ENCODE data around the gene EPGN.
A peak's percentile ranks its signal among the peaks of the same experiment; 100 is the strongest.

Gene EPGN

DNA sequence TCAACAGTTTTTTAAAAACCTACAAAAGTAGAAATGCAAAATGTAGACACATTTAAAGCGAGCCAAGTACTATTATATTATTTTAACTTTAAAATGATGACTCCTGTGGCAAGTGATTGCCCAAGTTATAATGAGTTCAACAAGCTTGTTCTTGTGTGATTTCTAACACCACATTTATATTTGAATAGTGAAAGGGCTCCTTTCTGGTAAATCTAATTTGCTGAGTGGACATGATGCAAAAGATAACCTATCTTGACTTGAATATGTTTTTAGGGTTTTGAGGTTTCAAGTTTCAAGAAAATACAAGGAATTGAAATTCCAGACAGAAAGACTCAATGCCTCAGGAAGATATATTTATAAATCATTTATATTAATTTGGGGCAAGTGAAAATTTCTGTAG is 1.1 kb upstream of the EPGN start:
- no peaks in the 10 kb centered on the region for H3K9me3 ChIP-seq (ENCODE audit: insufficient read depth, low read length)
- H3K4me2 ChIP-seq (ENCODE audit: low read depth, low read length, poor library complexity, severe bottlenecking): no peak overlapping the region
- no peaks in the 10 kb centered on the region for H3K36me3 ChIP-seq (ENCODE audit: low read length)
- H3K9ac ChIP-seq (ENCODE audit: low read length): no peak overlapping the region
- no peak overlapping the region for H3K27ac ChIP-seq (ENCODE audit: low read depth, low read length)
- no peak for TF ChIP-seq EZH2phosphoT487 (conservative IDR thresholded peaks at IDR 0.05; ENCODE audit: low read length)
- TF ChIP-seq, protein P1, sequence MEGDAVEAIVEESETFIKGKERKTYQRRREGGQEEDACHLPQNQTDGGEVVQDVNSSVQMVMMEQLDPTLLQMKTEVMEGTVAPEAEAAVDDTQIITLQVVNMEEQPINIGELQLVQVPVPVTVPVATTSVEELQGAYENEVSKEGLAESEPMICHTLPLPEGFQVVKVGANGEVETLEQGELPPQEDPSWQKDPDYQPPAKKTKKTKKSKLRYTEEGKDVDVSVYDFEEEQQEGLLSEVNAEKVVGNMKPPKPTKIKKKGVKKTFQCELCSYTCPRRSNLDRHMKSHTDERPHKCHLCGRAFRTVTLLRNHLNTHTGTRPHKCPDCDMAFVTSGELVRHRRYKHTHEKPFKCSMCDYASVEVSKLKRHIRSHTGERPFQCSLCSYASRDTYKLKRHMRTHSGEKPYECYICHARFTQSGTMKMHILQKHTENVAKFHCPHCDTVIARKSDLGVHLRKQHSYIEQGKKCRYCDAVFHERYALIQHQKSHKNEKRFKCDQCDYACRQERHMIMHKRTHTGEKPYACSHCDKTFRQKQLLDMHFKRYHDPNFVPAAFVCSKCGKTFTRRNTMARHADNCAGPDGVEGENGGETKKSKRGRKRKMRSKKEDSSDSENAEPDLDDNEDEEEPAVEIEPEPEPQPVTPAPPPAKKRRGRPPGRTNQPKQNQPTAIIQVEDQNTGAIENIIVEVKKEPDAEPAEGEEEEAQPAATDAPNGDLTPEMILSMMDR (IDR thresholded peaks at IDR 0.05; ENCODE audit: insufficient read depth, low read length, poor library complexity, severe bottlenecking): no peak
- no peak overlapping the region for H3K4me3 ChIP-seq (ENCODE audit: insufficient read depth, low read length, poor library complexity, severe bottlenecking)
- H2AFZ ChIP-seq (ENCODE audit: low read depth, low read length, severe bottlenecking): no peak overlapping the region
- no peaks in the 10 kb centered on the region for H3F3A ChIP-seq (ENCODE audit: insufficient read depth)
- no peaks in the 10 kb centered on the region for H4K20me1 ChIP-seq (ENCODE audit: low read depth, low read length)
- no peaks in the 10 kb centered on the region for H3K27me3 ChIP-seq (ENCODE audit: low read length)
- H3K9me2 ChIP-seq (replicated peaks; ENCODE audit: insufficient read depth, low read length): no peaks in the 10 kb centered on the region
- H3K79me2 ChIP-seq (ENCODE audit: insufficient read depth, low read length): no peaks in the 10 kb centered on the region

DNA sequence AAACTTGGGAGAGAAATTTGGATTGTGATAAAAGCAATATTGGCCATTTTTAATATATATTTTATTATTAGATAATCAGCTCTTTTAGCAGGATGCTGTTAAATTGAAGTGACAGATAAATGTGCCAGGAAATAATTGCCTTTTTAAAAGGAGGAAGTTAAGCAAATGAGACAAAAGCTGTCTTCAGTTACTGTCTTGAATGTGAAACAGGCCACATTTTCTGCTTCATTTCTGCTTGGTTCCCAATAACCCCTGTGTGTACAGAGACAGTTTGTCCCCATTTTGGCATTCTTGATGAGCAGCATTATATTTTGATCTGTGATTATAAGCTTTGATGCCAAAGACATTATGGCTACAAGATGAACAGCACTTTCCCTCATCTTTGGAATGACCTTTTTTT is 953 bp downstream of the EPGN start:
- H3K36me3 ChIP-seq (ENCODE audit: low read length): no peaks in the 10 kb centered on the region
- H2AFZ ChIP-seq (ENCODE audit: low read depth, low read length, severe bottlenecking): no peak overlapping the region
- no peaks in the 10 kb centered on the region for H3K27me3 ChIP-seq (ENCODE audit: low read length)
- H3K9ac ChIP-seq (ENCODE audit: low read length): no peak overlapping the region
- H3K4me3 ChIP-seq (ENCODE audit: insufficient read depth, low read length, poor library complexity, severe bottlenecking): no peak overlapping the region
- H3F3A ChIP-seq (ENCODE audit: insufficient read depth): no peaks in the 10 kb centered on the region
- no peaks in the 10 kb centered on the region for H3K79me2 ChIP-seq (ENCODE audit: insufficient read depth, low read length)
- no peaks in the 10 kb centered on the region for H3K9me2 ChIP-seq (replicated peaks; ENCODE audit: insufficient read depth, low read length)
- no peaks in the 10 kb centered on the region for H4K20me1 ChIP-seq (ENCODE audit: low read depth, low read length)
- no peaks in the 10 kb centered on the region for H3K9me3 ChIP-seq (ENCODE audit: insufficient read depth, low read length)
- no peak overlapping the region for H3K4me2 ChIP-seq (ENCODE audit: low read depth, low read length, poor library complexity, severe bottlenecking)
- TF ChIP-seq, protein P1 (IDR thresholded peaks at IDR 0.05; ENCODE audit: insufficient read depth, low read length, poor library complexity, severe bottlenecking): no peak
- TF ChIP-seq EZH2phosphoT487 (conservative IDR thresholded peaks at IDR 0.05; ENCODE audit: low read length): no peak
- H3K27ac ChIP-seq (ENCODE audit: low read depth, low read length): no peak overlapping the region

DNA sequence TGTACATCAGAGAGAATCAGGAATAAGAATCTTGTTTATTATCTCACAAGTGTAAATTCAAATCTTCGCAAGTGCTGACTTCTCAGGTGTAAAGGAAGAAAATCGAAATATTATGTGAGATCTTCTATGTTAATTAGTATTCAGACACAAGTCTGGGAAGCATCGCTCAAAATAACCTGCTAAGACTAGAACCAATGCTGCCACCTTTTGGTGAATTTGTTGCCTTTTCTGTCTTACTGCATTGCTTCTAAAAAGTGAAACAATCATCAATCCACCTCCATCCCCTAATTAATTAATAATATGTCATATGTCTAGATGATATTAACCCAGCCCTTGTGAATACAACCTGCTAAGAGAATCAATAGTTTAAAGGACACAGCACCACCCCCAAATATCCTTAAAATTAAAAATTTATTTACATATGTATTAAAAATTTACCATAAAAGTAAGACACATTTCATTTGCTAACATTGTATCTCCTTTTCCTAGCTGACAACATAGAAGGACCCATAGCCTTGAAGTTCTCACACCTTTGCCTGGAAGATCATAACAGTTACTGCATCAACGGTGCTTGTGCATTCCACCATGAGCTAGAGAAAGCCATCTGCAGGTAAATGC is 3.5 kb downstream of the EPGN start:
- no peaks in the 10 kb centered on the region for H3K9me3 ChIP-seq (ENCODE audit: insufficient read depth, low read length)
- H3K9ac ChIP-seq (ENCODE audit: low read length): no peak overlapping the region
- H3K27me3 ChIP-seq (ENCODE audit: low read length): no peaks in the 10 kb centered on the region
- H3K4me3 ChIP-seq (ENCODE audit: insufficient read depth, low read length, poor library complexity, severe bottlenecking): no peak overlapping the region
- H3F3A ChIP-seq (ENCODE audit: insufficient read depth): no peaks in the 10 kb centered on the region
- no peaks in the 10 kb centered on the region for H3K9me2 ChIP-seq (replicated peaks; ENCODE audit: insufficient read depth, low read length)
- no peak overlapping the region for H3K27ac ChIP-seq (ENCODE audit: low read depth, low read length)
- H4K20me1 ChIP-seq (ENCODE audit: low read depth, low read length): no peaks in the 10 kb centered on the region
- TF ChIP-seq EZH2phosphoT487 (conservative IDR thresholded peaks at IDR 0.05; ENCODE audit: low read length): no peak
- TF ChIP-seq, protein P1 (IDR thresholded peaks at IDR 0.05; ENCODE audit: insufficient read depth, low read length, poor library complexity, severe bottlenecking): peak; percentile 26
- no peak overlapping the region for H2AFZ ChIP-seq (ENCODE audit: low read depth, low read length, severe bottlenecking)
- no peaks in the 10 kb centered on the region for H3K36me3 ChIP-seq (ENCODE audit: low read length)
- H3K4me2 ChIP-seq (ENCODE audit: low read depth, low read length, poor library complexity, severe bottlenecking): no peak overlapping the region
- H3K79me2 ChIP-seq (ENCODE audit: insufficient read depth, low read length): no peaks in the 10 kb centered on the region
